OCI-LY3 (cell line): Measurements from ENCODE around the gene CPOX.
A peak's percentile ranks its signal among the peaks of the same experiment; 100 is the strongest.

Experiments used
- H2AFZ ChIP-seq: fragments of 200-600, 300-600 bp; shearing (Covaris generic); 2 replicates; pipeline ENCODE4 v1.6.0; 2014; ENCODE audit warnings: antibody characterized with exemption, low read depth, low read length
- H3K27ac ChIP-seq: fragments of 200-600, 300-600 bp; sonication (generic); 2 replicates; pipeline ENCODE4 v1.5.1; 2014; ENCODE audit warnings: mild to moderate bottlenecking, low read length, moderate library complexity, mixed read lengths
- H3K27me3 ChIP-seq: fragments of 200-600, 300-600 bp; sonication (generic); 2 replicates; pipeline ENCODE4 v1.6.1; 2014; ENCODE audit warnings: low read depth, low read length, mixed read lengths
- H3K36me3 ChIP-seq: fragments of 200-600, 300-600 bp; sonication (generic); replicated peaks from 2 replicates; pipeline ENCODE3; 2014; ENCODE audit warnings: low read depth, low read length, mixed read lengths
- H3K4me1 ChIP-seq: fragments of 300-600, 200-600 bp; sonication (generic); 2 replicates; pipeline ENCODE4 v1.6.1; 2014; ENCODE audit warnings: low read length, mixed read lengths
- H3K4me2 ChIP-seq: fragments of 200-600, 300-600 bp; sonication (generic); 2 replicates; pipeline ENCODE4 v1.6.1; 2014; ENCODE audit warnings: low read length, mixed read lengths
- H3K4me3 ChIP-seq: fragments of 300-600, 200-600 bp; sonication (generic); 2 replicates; pipeline ENCODE4 v1.5.1; 2014; ENCODE audit warnings: antibody characterized with exemption, mild to moderate bottlenecking, low read length, moderate library complexity
- H3K79me2 ChIP-seq: fragments of 300-600, 200-600 bp; shearing (Covaris generic); 2 replicates; pipeline ENCODE4 v1.6.1; 2014; ENCODE audit warnings: mild to moderate bottlenecking, low read length, mixed read lengths
- H3K9ac ChIP-seq: fragments of 300-600, 200-600 bp; shearing (Covaris generic); 2 replicates; pipeline ENCODE4 v1.6.0; 2014; ENCODE audit warnings: mild to moderate bottlenecking, low read length, moderate library complexity
- H3K9me3 ChIP-seq: fragments of 200-600, 300-600 bp; shearing (Covaris generic); 2 replicates; pipeline ENCODE4 v1.6.1; 2014; ENCODE audit warnings: low read length, mixed read lengths; ENCODE audit not compliant: insufficient read depth
- H4K20me1 ChIP-seq: fragments of 200-600, 300-600 bp; sonication (generic); 2 replicates; pipeline ENCODE4 v1.6.1; 2016; ENCODE audit warnings: low read length, mixed read lengths; ENCODE audit not compliant: insufficient read depth
- CTCF ChIP-seq: fragments of 200-600, 300-600 bp; sonication (generic); IDR thresholded peaks from 2 replicates; pipeline ENCODE4 v1.5.1; 2014; ENCODE audit warnings: antibody characterized with exemption, low read length, low read depth
- EZH2phosphoT487 ChIP-seq: fragments of 200-600 bp; shearing (Covaris generic); IDR thresholded peaks from 2 replicates; pipeline ENCODE4 v1.6.1; 2018; ENCODE audit warnings: antibody characterized with exemption, mixed run types, low read depth

Gene CPOX

GRCh38 chr3:98530676-98531075 lies 62.7 kb downstream of the CPOX start:
- TF ChIP-seq EZH2phosphoT487 = no peak
- no peak for TF ChIP-seq CTCF
- H2AFZ ChIP-seq = no peak overlapping the region
- H3K27me3 ChIP-seq = peaks cover 39% of the 10 kb centered on the region
- H3K4me2 ChIP-seq = no peak overlapping the region
- H3K36me3 ChIP-seq = no peaks in the 10 kb centered on the region
- H3K4me3 ChIP-seq = no peak overlapping the region
- no peak overlapping the region for H3K9ac ChIP-seq
- no peaks in the 10 kb centered on the region for H4K20me1 ChIP-seq
- H3K27ac ChIP-seq = no peak overlapping the region
- no peaks in the 10 kb centered on the region for H3K9me3 ChIP-seq
- peaks cover 33% of the 10 kb centered on the region for H3K4me1 ChIP-seq
- no peaks in the 10 kb centered on the region for H3K79me2 ChIP-seq

DNA sequence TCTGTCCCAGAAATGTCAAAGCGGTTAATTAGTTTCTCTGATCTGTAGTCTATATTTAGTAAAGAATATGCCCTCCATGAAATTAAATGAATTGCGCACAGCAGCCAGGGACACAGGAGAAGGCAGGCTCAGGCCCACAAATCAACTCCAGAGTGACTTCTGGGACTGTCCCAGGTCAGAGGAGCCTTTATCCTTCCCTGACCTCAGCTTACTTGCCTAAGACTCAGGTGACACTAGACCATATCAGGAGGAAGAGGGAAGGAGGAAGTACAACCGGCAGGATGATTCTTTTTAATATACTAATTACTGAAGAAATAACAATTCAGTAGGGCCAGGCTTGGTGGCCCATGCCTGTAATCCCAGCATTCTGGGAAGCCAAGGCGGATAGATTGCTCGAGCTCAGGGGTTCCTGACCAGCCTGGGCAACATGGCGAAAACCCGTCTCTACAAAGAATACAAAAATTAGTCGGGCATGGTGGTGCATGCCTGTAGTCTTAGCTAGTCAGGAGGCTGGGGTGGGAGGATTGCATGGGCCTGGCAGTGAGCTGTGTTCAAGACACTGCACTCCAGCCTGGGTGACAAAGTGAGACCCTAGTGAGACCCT lies 63.5 kb downstream of the CPOX start:
- H2AFZ ChIP-seq = no peak overlapping the region
- no peak overlapping the region for H3K9ac ChIP-seq
- no peaks in the 10 kb centered on the region for H3K9me3 ChIP-seq
- H3K27ac ChIP-seq = no peak overlapping the region
- H4K20me1 ChIP-seq = no peaks in the 10 kb centered on the region
- H3K4me2 ChIP-seq = peak overlapping the region; percentile 28; the same call in 1 of the 2 replicates
- H3K27me3 ChIP-seq = peaks cover 43% of the 10 kb centered on the region
- H3K36me3 ChIP-seq = no peaks in the 10 kb centered on the region
- no peaks in the 10 kb centered on the region for H3K79me2 ChIP-seq
- H3K4me3 ChIP-seq = no peak overlapping the region
- TF ChIP-seq CTCF = no peak
- TF ChIP-seq EZH2phosphoT487 = no peak
- H3K4me1 ChIP-seq = peaks cover 33% of the 10 kb centered on the region
